GM21526 (cell line): ENCODE results near the gene ANO3.

ENCODE experiments used
- ATAC-seq: cut with Tn5 transposase; IDR thresholded peaks from one replicate; pipeline ENCODE4 v1.9.1; 2021; ENCODE audit warnings: moderate library complexity; ENCODE audit not compliant: unreplicated experiment, low FRiP score

The ANO3 gene

GRCh38 chr11:26480041-26480440 is 148.1 kb downstream of the ANO3 start:
- no peak for ATAC-seq

- ATAC-seq = no peak
Measured at GRCh38 chr11:26483108-26483507, 151.2 kb downstream of the ANO3 start.

GRCh38 chr11:26490546-26490945 is 158.6 kb downstream of the ANO3 start:
- ATAC-seq = no peak

- ATAC-seq = no peak
Measured at GRCh38 chr11:26493616-26494015, 161.7 kb downstream of the ANO3 start.

GRCh38 chr11:26507229-26507628 is 175.3 kb downstream of the ANO3 start:
- ATAC-seq = no peak

- ATAC-seq = no peak
Measured at GRCh38 chr11:26510164-26510563, 178.2 kb downstream of the ANO3 start.

- no peak for ATAC-seq
Measured at GRCh38 chr11:26510756-26511155, 178.8 kb downstream of the ANO3 start.

- no peak for ATAC-seq
Measured at GRCh38 chr11:26512196-26512595, 180.3 kb downstream of the ANO3 start.

- ATAC-seq = no peak
Measured at GRCh38 chr11:26519469-26519868, 187.5 kb downstream of the ANO3 start.

- no peak for ATAC-seq
Measured at GRCh38 chr11:26522912-26523610, 191.1 kb downstream of the ANO3 start.

GRCh38 chr11:26527685-26528084 is 195.8 kb downstream of the ANO3 start:
- no peak for ATAC-seq

- ATAC-seq = no peak
Measured at GRCh38 chr11:26537341-26537740, 205.4 kb downstream of the ANO3 start.

GRCh38 chr11:26539517-26539916 is 207.6 kb downstream of the ANO3 start:
- ATAC-seq = no peak

- no peak for ATAC-seq
Measured at GRCh38 chr11:26541870-26542269, 209.9 kb downstream of the ANO3 start.

- no peak for ATAC-seq
Measured at GRCh38 chr11:26549176-26549575, 217.2 kb downstream of the ANO3 start.

GRCh38 chr11:26550022-26550421 is 218.1 kb downstream of the ANO3 start:
- no peak for ATAC-seq

- ATAC-seq = no peak
Measured at GRCh38 chr11:26551186-26551801, 219.4 kb downstream of the ANO3 start.

GRCh38 chr11:26553182-26553581 is 221.3 kb downstream of the ANO3 start:
- no peak for ATAC-seq

GRCh38 chr11:26554455-26554854 is 222.5 kb downstream of the ANO3 start:
- no peak for ATAC-seq

- ATAC-seq = no peak
Measured at GRCh38 chr11:26556582-26556981, 224.7 kb downstream of the ANO3 start.

GRCh38 chr11:26557666-26558065 is 225.7 kb downstream of the ANO3 start:
- ATAC-seq = no peak

- no peak for ATAC-seq
Measured at GRCh38 chr11:26558190-26558589, 226.3 kb downstream of the ANO3 start.
